ENCODE data around the gene SSC4D.
"Not testable (repeated sequence)": the region's sequence is repeated elsewhere in the genome, so short reads cannot be mapped to it uniquely, and the experiment has no call there.

SSC4D gene

GRCh38 chr7:76409537-76409936 is at the start of gene SSC4D:
Gene SSC4D (minus strand): TSS chr7:76409697. CDS start chr7:76404439, 5,258 bp downstream.
- DNase-seq, result no peak

GRCh38 chr7:76458504-76458903 is 49.0 kb upstream of the SSC4D start:
- not testable (repeated sequence) for DNase-seq

GRCh38 chr7:76457017-76457416 is 47.5 kb upstream of the SSC4D start:
- DNase-seq, result not testable (repeated sequence)

- peak; percentile 26 for DNase-seq
Measured at GRCh38 chr7:76445577-76446008, 36.1 kb upstream of the SSC4D start.

GRCh38 chr7:76443846-76444245 is 34.3 kb upstream of the SSC4D start:
- DNase-seq, result peak; percentile 15

- DNase-seq, result not testable (repeated sequence)
Measured at GRCh38 chr7:76442664-76443446, 33.4 kb upstream of the SSC4D start.

- DNase-seq, result not testable (repeated sequence)
Measured at GRCh38 chr7:76441792-76442191, 32.3 kb upstream of the SSC4D start.

- DNase-seq, result not testable (repeated sequence)
Measured at GRCh38 chr7:76440404-76440803, 30.9 kb upstream of the SSC4D start.

GRCh38 chr7:76439120-76439888 is 29.8 kb upstream of the SSC4D start:
- not testable (repeated sequence) for DNase-seq

GRCh38 chr7:76437873-76438272 is 28.4 kb upstream of the SSC4D start:
- peak; percentile 75 for DNase-seq

- no peak for DNase-seq
Measured at GRCh38 chr7:76430836-76431235, 21.3 kb upstream of the SSC4D start.

- DNase-seq, result no peak
Measured at GRCh38 chr7:76430211-76430610, 20.7 kb upstream of the SSC4D start.

GRCh38 chr7:76428868-76429805 is 19.6 kb upstream of the SSC4D start:
- no peak for DNase-seq

GRCh38 chr7:76428149-76428823 is 18.8 kb upstream of the SSC4D start:
- DNase-seq, result no peak

- no peak for DNase-seq
Measured at GRCh38 chr7:76427635-76428034, 18.1 kb upstream of the SSC4D start.

GRCh38 chr7:76426246-76426645 is 16.7 kb upstream of the SSC4D start:
- DNase-seq, result no peak

- DNase-seq, result not testable (repeated sequence)
Measured at GRCh38 chr7:76425558-76425957, 16.1 kb upstream of the SSC4D start.

GRCh38 chr7:76425156-76425555 is 15.7 kb upstream of the SSC4D start:
- no peak for DNase-seq

- no peak for DNase-seq
Measured at GRCh38 chr7:76424413-76425111, 15.1 kb upstream of the SSC4D start, which contains the start of gene ZP3. Gene ZP3 (plus strand): TSS chr7:76424950. CDS start chr7:76424965, 15 bp downstream.

GRCh38 chr7:76423666-76424412 is 14.3 kb upstream of the SSC4D start:
- DNase-seq, result no peak

- not testable (repeated sequence) for DNase-seq
Measured at GRCh38 chr7:76421097-76421496, 11.6 kb upstream of the SSC4D start.

Measured in activated CD4-positive, alpha-beta T cell treated with anti-CD3 and anti-CD28 coated beads for 48 hours (primary cell).